Testis (tissue), 3 donors: Measurements from ENCODE around the gene SRSF8. TPM values are rescaled to one million over a fixed set of nuclear protein-coding genes. Genes with fewer than 3 reads are reported as not detected.

Experiments used
- DNase-seq: peaks from one replicate; pipeline ENCODE4 v3.0.0-alpha.2; 2019
- H3K27ac ChIP-seq, 2 donors: fragments of 200-600 bp; sonication (generic); one replicate each; pipeline ENCODE4 v1.5.1; 2019
- H3K27me3 ChIP-seq: fragments of 200-600 bp; sonication (generic); one replicate; pipeline ENCODE4 v1.5.1; 2019
- H3K36me3 ChIP-seq: fragments of 200-600 bp; sonication (generic); one replicate; pipeline ENCODE4 v1.5.1; 2017; ENCODE audit warnings: low read depth; ENCODE audit errors: missing control alignments
- H3K4me1 ChIP-seq: fragments of 200-600 bp; sonication (generic); one replicate; pipeline ENCODE4 v1.5.1; 2019
- H3K4me3 ChIP-seq, 2 donors: fragments of 200-600 bp; sonication (generic); one replicate each; pipeline ENCODE4 v1.5.1; 2017 to 2019
- H3K9me3 ChIP-seq: fragments of 200-600 bp; sonication (generic); one replicate; pipeline ENCODE4 v1.5.1; 2017
- CTCF ChIP-seq, 3 experiments: fragments of 450-650 bp in 2 of 3; fragments of 200-600 bp in 1 of 3; sonication (generic) in 1 of 3; IDR thresholded peaks; one replicate each; pipeline ENCODE4 v1.5.1; 2016 to 2019; ENCODE audit warnings: antibody characterized with exemption in 3 of 3, mild to moderate bottlenecking in 2 of 3, moderate library complexity in 1 of 3
- POLR2A ChIP-seq: fragments of 450-650 bp; IDR thresholded peaks from one replicate; pipeline ENCODE4 v1.6.1; 2017; ENCODE audit warnings: antibody characterized with exemption, mild to moderate bottlenecking, moderate library complexity
- WGBS, 2 donors: methylation state at CpG; one replicate each; pipeline ENCODE4 v1.1.5; 2018; 5-methylcytosine and 5-hydroxymethylcytosine counted together
- intact Hi-C: fragments of 100-400 bp; cut with DNase I; formaldehyde crosslinking; loops from one replicate; pipeline ENCODE4 v1.15.1; 2023; ENCODE audit warnings: low total_unique reads
- polyA plus RNA-seq: library from polyadenylated mRNA; stranded (reverse); fragments of 350-450 nt; fragmentation: Illumina TruSeq; extraction: RNeasy Lipid Tissue Mini Kit (QIAGEN cat#74804); gene quantifications from one replicate; pipeline ENCODE4 v1.2.3, GENCODE V29; 2014; ENCODE audit warnings: low read depth, low replicate concordance; ENCODE audit not compliant: insufficient read depth
- total RNA-seq, 2 donors: library from RNA; depleted of rRNA; stranded (reverse); fragments of >200 nt; gene quantifications; one replicate each; pipeline ENCODE4 v1.2.3, GENCODE V29; 2016

SRSF8 gene
- total and polyA plus RNA-seq, 3 donors from 2014 or later, result 30.0 to 37.2 (median 32.5) TPM

- H3K9me3 ChIP-seq, result no peaks in the 10 kb centered on the region
- intact Hi-C loops, result no loop called here
- H3K27me3 ChIP-seq, result no peaks in the 10 kb centered on the region
- no peak for DNase-seq
- no peak overlapping the region for H3K4me3 ChIP-seq
- peaks cover 3% of the 10 kb centered on the region for H3K4me1 ChIP-seq
- 61 to 77% methylated on average over 3 of the region's 3 CpGs for WGBS, 2 donors
- no peak for TF ChIP-seq CTCF (IDR thresholded peaks at IDR 0.05)
- TF ChIP-seq POLR2A, result no peak
- H3K36me3 ChIP-seq, result no peaks in the 10 kb centered on the region
- no peak overlapping the region for H3K27ac ChIP-seq
Measured at GRCh38 chr11:95111923-95112540, 45.3 kb downstream of the SRSF8 start.

- Histone ChIP-seq H3K4me1 (no peaks in the 10 kb centered on the region), H3K27me3 (no peaks in the 10 kb centered on the region), H3K27ac (no peak overlapping the region), H3K9me3 (no peaks in the 10 kb centered on the region), H3K4me3 (no peak overlapping the region), H3K36me3 (no peaks in the 10 kb centered on the region)
- WGBS, 2 donors, result 66 to 69% methylated on average over 1 of the region's 1 CpG
- intact Hi-C loops, result no loop called here
- DNase-seq, result no peak
- TF ChIP-seq CTCF (IDR thresholded peaks at IDR 0.05), result no peak
- no peak for TF ChIP-seq POLR2A
Measured at GRCh38 chr11:95115597-95115996, 48.9 kb downstream of the SRSF8 start.

GRCh38 chr11:95119361-95120060 lies 52.8 kb downstream of the SRSF8 start:
- Histone ChIP-seq H3K36me3 (no peaks in the 10 kb centered on the region), H3K4me3 (no peak overlapping the region), H3K4me1 (no peaks in the 10 kb centered on the region), H3K27ac (no peak overlapping the region), H3K9me3 (no peaks in the 10 kb centered on the region), H3K27me3 (no peaks in the 10 kb centered on the region)
- no peak for DNase-seq
- WGBS, 2 donors, result 85 to 91% methylated on average over 2 of the region's 2 CpGs
- intact Hi-C loops, result no loop called here
- TF ChIP-seq POLR2A (no peak), CTCF (IDR thresholded peaks at IDR 0.05) (no peak)

Other genes with a start within 250 kb of the SRSF8 start
- gene CWC15, start 93.4 kb upstream of the SRSF8 start, total RNA-seq, result 10 to 100 TPM; 59.2 to 81.8 TPM
- gene CWC15, start 93.4 kb upstream of the SRSF8 start, polyA plus RNA-seq, result 101 TPM
- gene KDM4D, start 93.2 kb upstream of the SRSF8 start, total RNA-seq, result 10 to 100 TPM; 43.9 to 44.2 TPM
- gene KDM4D, start 93.2 kb upstream of the SRSF8 start, polyA plus RNA-seq, result 96.1 TPM
- gene KDM4E, start 41.7 kb upstream of the SRSF8 start, total RNA-seq, result under 1 TPM; 0.16 to 0.19 TPM
- gene KDM4E, start 41.7 kb upstream of the SRSF8 start, polyA plus RNA-seq, result 0.17 TPM
- gene KDM4F, start 17.5 kb upstream of the SRSF8 start, total RNA-seq, result under 1 TPM in 1 of 2 donors, not detected in 1; 0.55 TPM
- not detected for gene KDM4F, start 17.5 kb upstream of the SRSF8 start, polyA plus RNA-seq
- gene ENDOD1, start 22.9 kb downstream of the SRSF8 start, total RNA-seq, result 10 to 100 TPM; 55.6 to 71.8 TPM
- 28.9 TPM for gene ENDOD1, start 22.9 kb downstream of the SRSF8 start, polyA plus RNA-seq
- 10 to 100 TPM; 27.5 to 66.9 TPM for gene SESN3, start 164.3 kb downstream of the SRSF8 start, total RNA-seq
- gene SESN3, start 164.3 kb downstream of the SRSF8 start, polyA plus RNA-seq, result 106 TPM